ENCODE data around the gene RNFT2.

DNA sequence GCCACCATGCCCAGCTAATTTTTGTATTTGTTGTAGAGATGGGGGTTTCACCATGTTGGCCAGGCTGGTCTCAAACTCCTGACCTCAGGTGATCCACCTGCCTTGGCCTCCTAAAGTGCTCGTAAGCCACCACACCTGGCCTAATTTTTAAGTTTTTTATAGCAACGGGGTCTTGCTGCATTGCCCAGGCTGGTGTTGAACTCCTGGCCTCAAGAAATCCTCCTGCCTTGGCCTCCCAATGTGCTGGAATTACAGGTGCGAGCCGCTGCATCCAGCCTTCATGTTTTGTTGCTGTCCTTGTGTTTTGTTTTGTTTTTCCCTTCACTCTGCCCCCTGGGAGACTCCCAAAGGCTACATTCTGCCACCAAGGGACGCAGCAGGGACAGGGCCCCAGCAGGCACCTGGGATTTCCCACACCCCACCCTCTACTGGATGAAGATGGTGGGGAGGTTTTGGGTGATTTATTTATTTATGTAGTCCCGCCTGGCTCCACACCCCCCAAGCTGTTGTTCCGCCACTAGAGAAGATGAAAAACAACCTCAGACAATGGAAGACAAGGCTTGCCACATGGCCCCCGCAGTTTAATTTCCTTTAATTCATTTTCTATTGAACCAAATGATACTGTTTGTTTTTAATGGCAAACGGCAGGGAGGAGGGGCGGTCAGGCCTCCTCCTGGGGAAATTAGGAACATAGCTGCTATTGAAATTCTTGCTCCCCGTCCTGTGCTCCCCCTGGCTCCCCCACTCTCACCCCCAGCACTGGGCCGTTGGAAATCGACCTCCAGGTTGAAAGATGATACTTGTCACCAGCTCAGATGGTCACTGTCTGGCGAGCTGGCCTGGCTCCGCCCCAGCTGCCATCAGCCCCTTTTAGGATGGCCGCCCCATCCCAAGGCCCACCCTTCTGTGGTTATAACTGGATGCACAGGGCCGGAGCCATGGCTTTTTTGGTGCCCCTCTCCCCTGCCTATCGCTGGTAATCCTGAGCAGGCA, 70.3 kb downstream of the RNFT2 start:
- TF ChIP-seq, protein P1, sequence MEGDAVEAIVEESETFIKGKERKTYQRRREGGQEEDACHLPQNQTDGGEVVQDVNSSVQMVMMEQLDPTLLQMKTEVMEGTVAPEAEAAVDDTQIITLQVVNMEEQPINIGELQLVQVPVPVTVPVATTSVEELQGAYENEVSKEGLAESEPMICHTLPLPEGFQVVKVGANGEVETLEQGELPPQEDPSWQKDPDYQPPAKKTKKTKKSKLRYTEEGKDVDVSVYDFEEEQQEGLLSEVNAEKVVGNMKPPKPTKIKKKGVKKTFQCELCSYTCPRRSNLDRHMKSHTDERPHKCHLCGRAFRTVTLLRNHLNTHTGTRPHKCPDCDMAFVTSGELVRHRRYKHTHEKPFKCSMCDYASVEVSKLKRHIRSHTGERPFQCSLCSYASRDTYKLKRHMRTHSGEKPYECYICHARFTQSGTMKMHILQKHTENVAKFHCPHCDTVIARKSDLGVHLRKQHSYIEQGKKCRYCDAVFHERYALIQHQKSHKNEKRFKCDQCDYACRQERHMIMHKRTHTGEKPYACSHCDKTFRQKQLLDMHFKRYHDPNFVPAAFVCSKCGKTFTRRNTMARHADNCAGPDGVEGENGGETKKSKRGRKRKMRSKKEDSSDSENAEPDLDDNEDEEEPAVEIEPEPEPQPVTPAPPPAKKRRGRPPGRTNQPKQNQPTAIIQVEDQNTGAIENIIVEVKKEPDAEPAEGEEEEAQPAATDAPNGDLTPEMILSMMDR (IDR thresholded peaks at IDR 0.05): no peak
- no peak for TF ChIP-seq POLR2A (IDR thresholded peaks at IDR 0.05)

All from lower leg skin (tissue), 3 donors.